Hematopoietic multipotent progenitor cell (in vitro differentiated cells): ENCODE data around the gene ACSL4. TPM values are rescaled to one million over a fixed set of nuclear protein-coding genes. Genes with fewer than 3 reads are reported as not detected.
A peak's percentile ranks its signal among the peaks of the same experiment; 100 is the strongest.
"Not testable (repeated sequence)": the region's sequence is repeated elsewhere in the genome, so short reads cannot be mapped to it uniquely, and the experiment has no call there.

Experiments
- DNase-seq, 3 donors: peaks; one replicate each; pipeline ENCODE4 v3.0.0-alpha.2; 2011 to 2015; ENCODE audit warnings: low read depth in 2 of 3, low spot score in 2 of 3
- total RNA-seq: library from RNA; depleted of rRNA; stranded (reverse); fragments of >200 nt; gene quantifications from one replicate; pipeline ENCODE4 v1.2.3, GENCODE V29; 2012

Gene ACSL4
- total RNA-seq, 1 donor, result 20.2 TPM

GRCh38 chrX:109679820-109680219, 53.2 kb downstream of the ACSL4 start:
- DNase-seq, result no peak

DNA sequence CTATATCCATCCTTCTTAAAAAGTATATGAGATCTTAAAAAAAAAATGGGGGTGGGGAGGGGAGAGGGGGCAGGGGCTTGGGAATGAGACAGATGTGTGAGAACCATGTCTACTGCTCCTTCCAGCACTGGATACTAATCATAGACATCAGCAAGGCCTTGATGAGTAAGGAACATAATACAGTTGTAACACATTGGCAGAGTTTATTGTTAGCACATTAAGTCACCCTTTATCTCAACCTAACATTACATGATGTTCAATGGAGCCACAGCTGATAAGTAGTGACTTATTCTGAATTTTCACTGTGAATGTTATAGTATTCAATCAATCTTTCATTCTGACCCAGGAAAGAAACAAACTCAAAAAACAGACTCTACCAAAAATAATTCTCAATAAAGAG, 60.8 kb downstream of the ACSL4 start:
- no peak for DNase-seq

DNA sequence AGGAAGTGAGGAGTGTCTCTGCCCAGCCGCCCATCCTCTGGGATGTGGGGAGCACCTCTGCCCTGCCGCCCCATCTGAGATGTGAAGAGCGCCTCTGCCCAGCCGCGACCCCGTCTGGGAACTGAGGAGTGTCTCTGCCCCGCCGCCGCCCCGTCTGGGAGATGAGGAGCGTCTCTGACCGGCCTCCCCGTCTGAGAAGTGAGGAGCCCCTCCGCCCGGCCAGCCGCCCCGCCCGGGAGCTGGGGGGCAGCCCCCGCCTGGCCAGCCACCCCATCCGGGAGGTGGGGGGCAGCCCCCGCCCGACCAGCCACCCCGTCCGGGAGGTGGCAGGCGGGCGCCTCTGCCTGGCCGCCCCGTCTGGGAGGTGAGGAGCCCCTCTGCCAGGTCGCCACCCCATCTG, 61.9 kb downstream of the ACSL4 start:
- DNase-seq, result not testable (repeated sequence)

DNA sequence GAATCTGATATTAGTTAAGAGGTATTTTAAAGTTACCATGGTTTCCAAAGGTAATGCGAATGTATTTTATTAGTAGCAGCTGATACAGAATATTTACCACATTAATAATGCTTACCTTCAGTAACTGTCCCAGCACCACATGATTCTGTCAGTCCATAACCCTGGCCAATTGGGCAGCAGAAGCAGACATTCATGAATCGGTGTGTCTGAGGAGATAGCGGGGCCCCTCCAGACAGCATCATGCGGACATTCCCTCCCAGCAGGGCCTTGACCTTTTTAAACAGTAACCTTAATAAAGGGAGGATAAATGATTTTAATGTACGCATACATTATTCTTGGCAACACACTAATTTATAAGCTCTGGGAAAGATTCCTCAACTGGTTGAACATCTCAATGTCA, 65.1 kb downstream of the ACSL4 start:
- no peak for DNase-seq

DNA sequence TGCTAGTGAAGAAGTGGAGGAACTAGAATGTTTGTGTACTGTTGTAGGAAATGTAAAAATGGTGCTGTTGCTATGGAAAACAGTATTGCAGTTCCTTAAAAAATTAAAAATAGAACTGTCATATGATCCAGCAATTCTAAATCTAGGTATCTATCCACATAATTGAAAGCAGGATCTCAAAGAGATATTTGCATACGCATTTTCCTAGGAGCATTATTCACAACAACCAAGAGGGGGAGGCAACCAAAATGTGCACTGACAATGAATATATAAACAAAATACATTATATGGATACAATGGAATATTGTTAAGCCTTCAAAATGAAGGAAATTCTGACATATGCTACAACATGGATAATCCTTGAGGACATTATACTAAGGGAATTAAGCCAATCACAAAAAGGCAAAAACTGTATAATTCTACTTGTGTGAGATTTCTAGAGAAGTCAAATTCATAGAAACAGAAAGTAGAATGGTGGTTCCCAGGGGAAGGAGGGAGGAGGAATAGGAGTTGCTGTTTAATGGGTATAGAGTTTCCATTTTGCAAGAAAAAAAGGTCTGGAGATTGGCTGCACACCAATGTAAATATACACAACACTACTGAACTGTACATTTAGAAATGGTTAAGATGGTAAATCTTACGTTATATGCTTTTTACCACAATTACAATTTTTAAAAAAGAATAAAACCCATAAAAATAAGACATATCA, 72.5 kb downstream of the ACSL4 start:
- DNase-seq, result no peak

GRCh38 chrX:109658391-109658790, 74.7 kb downstream of the ACSL4 start:
- DNase-seq, result no peak

DNA sequence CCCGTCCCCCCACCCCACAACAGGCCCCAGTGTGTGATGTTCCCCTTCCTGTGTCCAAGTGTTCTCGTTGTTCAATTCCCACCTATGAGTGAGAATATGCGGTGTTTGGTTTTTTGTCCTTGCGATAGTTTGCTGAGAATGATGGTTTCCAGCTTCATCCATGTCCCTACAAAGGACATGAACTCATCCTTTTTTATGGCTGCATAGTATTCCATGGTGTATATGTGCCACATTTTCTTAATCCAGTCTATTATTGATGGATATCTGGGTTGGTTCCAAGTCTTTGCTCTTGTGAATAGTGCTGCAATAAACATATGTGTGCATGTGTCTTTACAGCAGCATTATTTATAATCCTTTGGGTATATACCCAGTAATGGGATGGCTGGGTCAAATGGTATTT, 75.7 kb downstream of the ACSL4 start:
- DNase-seq, result not testable (repeated sequence)

DNA sequence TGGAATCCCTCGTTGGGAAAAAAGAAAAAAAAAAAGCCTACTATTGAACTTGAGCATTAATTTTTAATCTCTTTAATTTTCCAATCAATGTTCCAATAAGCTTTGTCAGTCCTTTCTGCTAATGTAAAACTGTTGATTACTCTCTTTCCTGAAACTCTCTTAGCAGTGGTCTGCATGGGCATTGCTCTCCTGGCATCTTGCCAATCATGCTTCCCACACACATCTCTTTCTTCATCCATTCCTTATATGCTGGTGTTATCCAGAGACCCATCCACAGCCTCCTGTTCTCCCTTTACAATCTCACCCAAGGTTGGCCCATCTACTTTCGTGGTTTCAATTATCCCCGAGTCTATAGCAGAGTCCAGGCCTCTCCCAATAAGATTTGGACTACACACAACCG, 76.3 kb downstream of the ACSL4 start:
- no peak for DNase-seq

DNA sequence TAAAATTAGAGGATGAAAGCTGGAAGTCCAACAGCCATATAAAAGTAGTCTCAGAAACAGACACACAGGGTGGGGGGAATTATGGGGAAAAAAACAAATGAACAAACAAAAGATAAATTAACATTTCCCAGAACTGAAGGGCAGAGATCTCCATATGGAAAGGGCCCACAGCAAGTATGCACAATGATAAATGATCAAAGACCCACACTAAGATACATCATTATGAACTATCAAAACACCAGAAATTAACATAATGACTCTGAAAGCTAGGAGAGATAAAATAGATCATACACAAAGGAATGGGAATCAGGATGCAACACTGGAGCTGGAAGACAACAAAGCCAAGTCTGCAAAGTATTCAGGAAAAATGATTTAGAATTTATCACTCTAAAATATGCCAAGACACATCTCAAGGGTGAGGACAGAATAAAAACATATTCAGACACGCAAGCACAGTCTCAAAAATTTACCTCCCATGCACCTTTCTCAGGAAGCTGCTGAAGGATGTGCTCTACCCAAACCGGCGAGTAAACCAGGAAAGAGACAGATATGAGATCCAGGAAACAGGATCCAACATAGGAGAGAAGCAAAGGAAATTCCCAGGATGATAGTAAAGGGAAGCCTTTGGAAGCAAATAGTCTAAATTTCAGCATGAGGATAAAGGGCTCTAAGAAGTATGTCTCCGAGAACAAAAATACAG, 77.4 kb downstream of the ACSL4 start:
- DNase-seq, result no peak

GRCh38 chrX:109654516-109655109, 78.4 kb downstream of the ACSL4 start:
- no peak for DNase-seq

DNA sequence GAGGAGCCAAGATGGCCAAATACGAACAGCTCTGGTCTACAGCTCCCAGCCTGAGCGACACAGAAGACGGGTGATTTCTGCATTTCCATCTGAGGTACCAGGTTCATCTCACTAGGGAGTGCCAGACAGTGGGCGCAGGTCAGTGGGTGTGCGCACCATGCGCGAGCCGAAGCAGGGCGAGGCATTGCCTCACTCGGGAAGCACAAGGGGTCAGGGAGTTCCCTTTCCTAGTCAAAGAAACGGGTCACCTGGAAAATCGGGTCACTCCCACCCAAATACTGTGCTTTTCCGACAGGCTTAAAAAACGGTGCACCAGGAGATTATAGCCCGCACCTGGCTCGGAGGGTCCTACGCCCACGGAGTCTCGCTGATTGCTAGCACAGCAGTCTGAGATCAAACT, 88.4 kb downstream of the ACSL4 start:
- DNase-seq, result not testable (repeated sequence)

- no peak for DNase-seq
Observed at GRCh38 chrX:109643687-109644086, 89.4 kb downstream of the ACSL4 start.

GRCh38 chrX:109638158-109638557, 94.9 kb downstream of the ACSL4 start:
- no peak for DNase-seq

GRCh38 chrX:109637477-109637876, 95.6 kb downstream of the ACSL4 start:
- not testable (repeated sequence) for DNase-seq

GRCh38 chrX:109635146-109635545, 97.9 kb downstream of the ACSL4 start:
- DNase-seq, result peak in 2 of 3 donors; percentile 16 to 39

GRCh38 chrX:109632906-109633504, 100.1 kb downstream of the ACSL4 start:
- DNase-seq, result peak in 1 of 3 donors; percentile 18

DNA sequence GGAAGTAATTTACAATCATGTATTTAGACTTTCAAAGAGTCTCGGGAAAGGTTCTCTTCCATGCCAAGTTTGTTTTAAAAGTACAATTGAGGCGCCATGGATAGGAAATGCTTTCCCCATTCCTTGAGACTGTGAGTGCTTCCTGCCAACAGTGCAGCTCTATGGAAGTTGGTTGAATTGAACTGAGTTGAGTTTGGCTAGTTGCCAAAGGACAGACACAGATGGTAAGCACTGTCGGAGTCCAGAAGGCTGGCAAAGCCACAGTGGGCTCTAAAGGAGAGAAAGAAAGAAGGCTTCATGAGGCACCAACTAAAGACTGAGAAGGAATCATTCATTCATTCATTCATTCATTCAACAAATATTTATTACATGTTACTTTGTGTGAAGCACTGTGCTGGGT, 103.7 kb downstream of the ACSL4 start:
- DNase-seq, result no peak

- no peak for DNase-seq
Observed at GRCh38 chrX:109626637-109627036, 106.4 kb downstream of the ACSL4 start.

DNA sequence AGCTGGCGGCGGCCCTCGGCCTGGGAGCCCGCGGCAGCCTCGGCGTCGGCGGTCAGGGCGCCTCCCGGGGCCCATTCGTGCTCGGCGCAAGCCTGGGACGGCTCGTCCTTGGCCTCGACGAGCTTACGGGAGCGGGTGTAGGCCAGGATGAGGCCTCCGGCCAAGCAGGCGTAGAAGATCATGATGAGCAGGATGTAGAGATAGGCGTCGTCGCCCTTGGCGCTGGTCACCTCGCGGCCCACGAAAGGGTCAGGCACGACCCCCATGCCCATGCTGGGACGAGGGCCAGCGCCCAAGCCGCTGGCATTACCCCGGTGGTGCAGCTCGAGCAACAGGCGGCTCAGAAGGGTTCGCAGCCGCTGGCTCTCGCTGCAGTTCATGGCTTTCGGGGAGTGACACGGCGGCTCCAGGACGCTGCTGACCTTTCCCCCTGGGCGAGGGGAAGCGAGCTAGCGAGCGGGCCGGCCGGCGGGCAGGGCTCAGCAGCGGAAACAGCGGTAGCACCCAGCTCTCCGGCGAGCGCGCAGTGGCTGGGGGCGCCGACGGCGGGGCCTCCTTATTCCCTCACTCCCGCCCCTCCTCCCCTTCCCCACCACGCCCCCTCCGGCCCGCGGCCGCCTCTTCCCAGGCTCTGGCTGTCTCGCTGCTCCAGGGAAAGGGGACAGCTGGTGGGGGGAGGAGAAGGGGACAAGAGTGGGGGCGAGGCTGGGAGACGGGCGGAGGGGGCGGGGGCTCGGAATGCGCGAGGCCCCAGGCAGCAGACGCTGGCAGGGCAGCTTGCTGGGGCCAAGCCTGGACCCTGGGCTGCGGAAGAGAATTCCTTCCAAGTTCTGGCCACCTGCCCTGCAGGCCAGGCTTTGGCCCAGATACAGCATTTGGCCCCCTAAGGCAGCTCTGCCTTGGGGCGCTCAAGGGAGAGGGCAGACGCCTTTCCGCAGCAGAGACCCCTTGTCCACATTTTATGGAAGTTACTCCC, 108.1 kb downstream of the ACSL4 start, which contains the start of gene KCNE5:
TSS of gene KCNE5 (minus strand) at position 532 of the 976 bp plus-strand sequence. CDS start at position 380, 152 bp downstream.
- DNase-seq, result no peak

DNA sequence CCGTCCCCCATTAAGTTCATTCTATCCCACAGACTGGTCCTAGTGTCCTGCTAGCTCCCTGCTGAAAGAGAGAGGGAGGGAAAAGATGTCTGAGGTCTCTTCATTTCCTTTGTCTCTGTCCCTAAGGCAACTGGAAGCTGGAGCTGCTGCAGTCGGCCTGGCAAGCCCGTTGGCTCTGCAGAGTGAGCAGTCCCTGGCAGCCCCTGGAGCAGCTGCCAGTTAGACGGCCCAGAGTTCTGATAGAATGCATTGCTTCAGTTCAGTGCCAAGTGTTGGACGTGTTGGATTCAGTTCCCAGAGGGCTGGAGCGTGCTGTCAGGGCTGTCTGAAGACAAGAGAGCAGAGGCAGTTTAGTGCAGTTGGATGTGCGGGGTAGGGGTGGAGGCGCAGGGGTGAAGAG, 109.1 kb downstream of the ACSL4 start:
- DNase-seq, result no peak
